GM18499 (cell line): Measurements from ENCODE around the gene ZNF365.
A peak's percentile ranks its signal among the peaks of the same experiment; 100 is the strongest.
"Not testable (repeated sequence)": the region's sequence is repeated elsewhere in the genome, so short reads cannot be mapped to it uniquely, and the experiment has no call there.

Experiments
- ATAC-seq: cut with Tn5 transposase; IDR thresholded peaks from one replicate; pipeline ENCODE4 v1.9.1; 2021; ENCODE audit warnings: moderate number of reproducible peaks; ENCODE audit not compliant: insufficient read depth, unreplicated experiment

ZNF365 gene

GRCh38 chr10:62410528-62410927 lies 36.4 kb downstream of the ZNF365 start:
- not testable (repeated sequence) for ATAC-seq

- not testable (repeated sequence) for ATAC-seq
These were observed 36.8 kb downstream of the ZNF365 start for GRCh38 chr10:62410934-62411333.

GRCh38 chr10:62413048-62413447 lies 38.9 kb downstream of the ZNF365 start:
- no peak for ATAC-seq

DNA sequence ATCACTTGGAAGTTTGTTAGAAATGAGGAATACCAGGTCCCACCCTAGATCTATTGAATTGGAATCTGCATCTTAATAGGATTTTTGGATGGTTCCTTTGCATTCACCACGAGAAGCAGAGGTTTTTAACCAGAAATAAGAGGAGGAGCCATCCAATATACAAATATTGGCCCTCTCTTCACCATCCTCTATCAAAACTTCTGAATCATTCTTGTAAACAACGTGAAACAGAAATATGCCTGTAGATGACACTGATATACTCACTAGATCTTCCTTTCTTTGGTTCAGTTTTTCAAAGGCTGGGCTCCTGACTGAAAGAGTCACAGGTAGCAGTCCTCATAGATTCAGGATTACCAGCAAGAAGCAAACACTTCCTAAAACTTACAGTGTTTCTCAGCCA lies 39.5 kb downstream of the ZNF365 start:
- no peak for ATAC-seq

- no peak for ATAC-seq
These were observed 40.2 kb downstream of the ZNF365 start for GRCh38 chr10:62414359-62414758.

DNA sequence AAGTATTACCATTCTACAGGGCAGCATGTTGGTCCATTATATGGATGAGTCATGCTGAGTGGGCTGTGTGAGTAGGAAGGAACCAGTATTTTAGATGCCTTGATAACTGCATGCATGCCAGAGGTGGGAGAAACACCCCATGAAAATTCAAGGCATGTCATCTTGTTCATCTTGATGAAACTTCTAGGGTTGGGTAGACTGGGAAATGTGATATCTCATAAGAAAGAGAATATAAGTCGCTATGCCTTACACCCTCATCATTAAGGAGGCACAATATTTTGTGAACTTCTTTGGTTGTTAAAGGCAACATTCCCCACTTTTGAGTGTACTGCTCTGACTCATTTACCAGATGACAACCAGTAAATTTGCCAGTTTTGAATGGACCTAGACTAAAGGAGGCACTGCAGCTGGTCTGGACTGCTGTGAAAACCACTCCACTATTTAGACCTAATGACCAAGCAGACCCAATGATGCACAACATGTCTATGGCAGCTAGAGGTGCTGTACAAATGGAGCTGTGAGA lies 48.0 kb downstream of the ZNF365 start:
- no peak for ATAC-seq

DNA sequence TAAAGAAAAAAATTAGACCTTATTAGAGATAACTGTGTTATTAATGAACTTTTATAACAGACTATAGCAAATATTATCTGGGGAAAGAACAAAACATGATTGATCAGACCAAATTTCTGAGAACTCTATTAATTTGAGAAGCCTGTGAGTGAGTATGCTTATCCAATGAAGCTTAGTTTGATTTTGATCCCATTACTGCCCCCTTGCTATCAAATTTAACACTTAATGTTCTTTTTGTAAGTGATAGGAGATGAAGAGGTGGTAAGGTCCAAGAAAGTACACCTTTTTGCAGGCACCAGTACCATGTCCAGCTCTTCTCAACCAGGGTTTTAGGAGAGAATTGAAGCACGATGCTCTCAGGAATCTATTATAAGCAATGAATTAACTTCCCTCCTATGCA lies 49.9 kb downstream of the ZNF365 start:
- no peak for ATAC-seq

DNA sequence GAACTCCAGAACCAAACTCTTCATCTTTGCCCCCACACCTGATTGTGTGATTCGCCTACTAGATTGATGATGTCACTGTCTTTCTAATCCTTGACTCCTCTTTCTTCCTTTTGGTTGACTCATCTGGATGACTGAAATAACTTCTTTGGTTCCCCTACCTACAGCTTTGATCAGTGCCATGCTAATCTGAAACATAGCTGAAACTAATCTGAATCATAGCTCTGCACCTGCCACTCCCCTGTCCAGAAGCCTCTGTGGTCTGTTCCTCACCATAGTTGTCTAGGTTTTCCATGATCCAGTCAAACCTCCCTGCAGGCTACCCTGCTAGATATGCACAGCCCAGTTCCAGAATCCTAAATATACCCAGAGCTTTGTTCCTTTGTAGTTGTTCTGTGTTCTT lies 51.9 kb downstream of the ZNF365 start:
- ATAC-seq: no peak

DNA sequence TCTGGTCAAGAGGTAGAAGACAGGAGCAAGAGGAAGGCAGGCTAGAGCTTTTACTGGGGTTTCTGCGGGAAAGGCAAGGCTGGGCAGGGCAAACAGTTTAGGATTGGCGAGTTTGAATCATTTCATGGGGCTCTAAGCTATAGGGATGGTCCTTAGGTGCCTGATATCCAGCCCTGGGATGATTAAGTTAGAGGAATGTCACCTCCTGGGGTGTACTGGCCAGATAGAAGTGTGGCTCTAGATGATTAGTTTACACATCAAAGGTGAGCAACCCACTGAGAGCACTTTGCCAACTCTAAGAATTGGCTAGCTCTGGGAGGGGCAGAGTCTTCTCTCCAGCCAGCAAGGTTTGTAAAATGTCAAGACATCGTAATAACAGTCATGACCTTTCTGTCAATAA lies 52.4 kb downstream of the ZNF365 start:
- no peak for ATAC-seq

- ATAC-seq: no peak
These were observed 56.7 kb downstream of the ZNF365 start for GRCh38 chr10:62430881-62431280.

GRCh38 chr10:62433181-62433692 lies 59.1 kb downstream of the ZNF365 start:
- peak; percentile 74 for ATAC-seq

- ATAC-seq: no peak
These were observed 59.7 kb downstream of the ZNF365 start for GRCh38 chr10:62433901-62434300.

- no peak for ATAC-seq
These were observed 63.5 kb downstream of the ZNF365 start for GRCh38 chr10:62437696-62438095.

GRCh38 chr10:62442006-62442405 lies 67.8 kb downstream of the ZNF365 start:
- ATAC-seq: no peak

DNA sequence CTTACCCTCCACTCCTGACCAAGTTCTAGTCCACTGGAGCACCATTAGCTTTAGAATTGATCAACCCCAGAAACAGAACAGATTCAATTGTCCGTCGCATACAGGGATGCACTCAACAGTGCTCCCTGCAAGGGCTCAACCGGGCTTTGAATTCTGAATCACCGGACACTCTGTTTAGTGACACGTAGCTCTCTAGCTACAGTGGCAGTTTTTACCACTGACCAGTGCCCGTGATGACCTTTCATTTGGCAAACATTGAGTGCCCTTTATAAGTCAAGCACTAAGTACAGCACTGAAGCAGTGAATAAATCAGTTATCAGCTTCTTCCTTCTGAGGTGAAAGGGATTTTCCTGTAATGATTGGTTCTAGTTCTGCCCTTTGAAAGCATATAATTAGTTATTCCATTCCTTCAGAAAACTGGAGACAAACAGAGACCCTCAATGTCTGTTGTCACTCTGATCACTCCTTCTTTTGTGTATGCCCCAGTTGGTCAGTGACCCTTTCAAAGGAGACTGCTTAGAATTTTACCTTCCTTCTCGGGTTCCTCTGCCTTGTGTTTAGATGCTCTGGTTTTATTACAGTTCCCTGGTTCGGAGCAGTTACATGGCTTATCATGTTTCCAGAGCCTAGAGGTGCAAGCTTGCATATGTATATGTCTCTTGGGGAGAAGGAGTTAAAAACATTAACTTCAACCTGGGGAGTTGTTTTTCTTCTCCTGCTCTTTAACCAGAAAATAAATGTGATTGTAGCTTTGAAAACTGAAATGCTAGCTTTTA lies 68.9 kb downstream of the ZNF365 start:
- no peak for ATAC-seq

GRCh38 chr10:62443866-62444265 lies 69.7 kb downstream of the ZNF365 start:
- ATAC-seq: no peak

DNA sequence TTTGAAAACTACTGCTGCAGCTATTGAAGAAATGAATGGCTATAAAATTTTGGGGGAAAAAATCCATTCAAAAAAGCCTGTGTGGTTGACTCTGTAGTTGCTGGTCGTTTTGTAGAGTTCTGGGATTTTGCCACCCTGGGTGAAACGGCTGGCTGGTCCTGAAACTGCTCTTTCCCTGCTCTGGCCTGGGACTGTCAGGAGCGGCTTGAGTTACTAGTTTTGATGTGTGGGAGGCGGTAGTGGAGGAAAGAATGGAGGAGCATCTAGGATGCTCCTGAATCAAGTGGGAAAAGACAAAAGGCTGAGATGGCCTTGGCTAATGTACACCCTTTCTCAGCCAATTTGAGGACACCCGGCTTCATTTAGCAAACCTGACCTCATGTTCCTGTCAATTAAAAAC lies 72.5 kb downstream of the ZNF365 start:
- no peak for ATAC-seq

DNA sequence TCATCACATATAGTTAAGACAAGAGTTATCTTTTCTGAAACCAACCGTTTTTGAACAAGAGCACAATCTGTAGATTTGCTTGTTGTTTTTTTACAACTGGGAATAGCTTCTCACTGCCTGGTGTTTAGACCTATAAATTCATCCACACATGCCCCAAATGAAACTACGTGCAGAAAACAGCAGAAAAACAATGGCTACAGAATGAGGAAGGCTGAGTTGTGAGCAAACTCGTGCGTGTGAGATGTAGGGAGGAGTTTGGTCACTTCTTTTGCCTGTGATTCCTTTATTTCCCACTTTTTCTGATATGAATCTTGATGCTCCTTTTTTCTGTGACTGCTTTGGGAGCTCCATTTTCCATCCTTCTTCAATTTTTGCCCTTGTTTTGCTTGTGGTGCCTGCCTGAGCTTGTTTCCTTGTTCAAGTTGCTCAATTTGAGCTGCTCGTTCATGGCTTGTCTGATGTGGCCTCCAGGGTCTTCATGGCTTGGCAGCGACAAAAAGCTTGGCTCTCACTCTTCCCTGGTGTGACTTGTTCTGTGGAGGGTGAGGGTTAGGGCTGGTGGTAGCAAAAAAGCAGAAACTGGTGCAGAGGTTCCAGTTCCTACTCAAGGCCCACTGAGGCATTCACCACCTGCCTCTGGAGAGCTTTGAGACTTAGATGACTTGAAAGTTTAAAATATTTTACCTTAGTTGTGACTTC lies 76.9 kb downstream of the ZNF365 start:
- no peak for ATAC-seq

- ATAC-seq: no peak
These were observed 77.4 kb downstream of the ZNF365 start for GRCh38 chr10:62451611-62451975.
